Neural progenitor cell (in vitro differentiated cells): Measurements from ENCODE around the gene GZMH. TPM values are rescaled to one million over a fixed set of nuclear protein-coding genes. Genes with fewer than 3 reads are reported as not detected.

Experiments used
- DNase-seq: peaks from one replicate; pipeline ENCODE4 v3.0.0-alpha.2; 2016; ENCODE audit warnings: low spot score
- H2AFZ ChIP-seq: fragments of 200-600 bp; sonication (generic); replicated peaks from 2 replicates; pipeline ENCODE4 v1.6.1; 2016; ENCODE audit warnings: antibody characterized with exemption
- H3F3A ChIP-seq: fragments of 200-600 bp; sonication (generic); 2 replicates; pipeline ENCODE4 v1.6.1; 2016; ENCODE audit warnings: antibody characterized with exemption, low read depth
- H3K27ac ChIP-seq: fragments of 200-600 bp; sonication (generic); 2 replicates; pipeline ENCODE4 v1.5.1; 2016; ENCODE audit warnings: mild to moderate bottlenecking
- H3K27me3 ChIP-seq: fragments of 200-600 bp; sonication (generic); 2 replicates; pipeline ENCODE4 v1.6.1; 2016; ENCODE audit warnings: mild to moderate bottlenecking, moderate library complexity
- H3K36me3 ChIP-seq: fragments of 200-600 bp; sonication (generic); 2 replicates; pipeline ENCODE4 v1.5.1; 2016
- H3K4me1 ChIP-seq: fragments of 200-600 bp; sonication (generic); 2 replicates; pipeline ENCODE4 v1.6.1; 2016; ENCODE audit warnings: mixed run types
- H3K4me2 ChIP-seq: fragments of 200-600 bp; sonication (generic); 2 replicates; pipeline ENCODE4 v1.6.1; 2016
- H3K4me3 ChIP-seq: fragments of 200-600 bp; sonication (generic); 2 replicates; pipeline ENCODE4 v1.5.1; 2016
- H3K79me2 ChIP-seq: fragments of 200-600 bp; sonication (generic); 2 replicates; pipeline ENCODE4 v1.6.1; 2016; ENCODE audit warnings: low read depth
- H3K9ac ChIP-seq: fragments of 200-600 bp; sonication (generic); 2 replicates; pipeline ENCODE4 v1.6.1; 2016
- H3K9me3 ChIP-seq: fragments of 200-600 bp; sonication (generic); 2 replicates; pipeline ENCODE4 v1.5.1; 2016; ENCODE audit warnings: low read depth
- H4K20me1 ChIP-seq: fragments of 200-600 bp; sonication (generic); 2 replicates; pipeline ENCODE4 v1.6.1; 2016; ENCODE audit warnings: low read depth
- H3K27ac Mint-ChIP-seq: 3 replicates; pipeline ENCODE4 v1.8.0; 2021; ENCODE audit warnings: mixed read lengths
- H3K27me3 Mint-ChIP-seq: 2 replicates; pipeline ENCODE4 v1.8.0; 2022; ENCODE audit warnings: low read depth, mild to moderate bottlenecking, inconsistent platforms, moderate library complexity, mixed read lengths; ENCODE audit not compliant: insufficient read depth
- H3K36me3 Mint-ChIP-seq: 3 replicates; pipeline ENCODE4 v1.8.0; 2021; ENCODE audit warnings: mixed read lengths
- H3K4me1 Mint-ChIP-seq: 3 replicates; pipeline ENCODE4 v1.8.0; 2021; ENCODE audit warnings: mixed read lengths
- H3K4me3 Mint-ChIP-seq: 3 replicates; pipeline ENCODE4 v1.8.0; 2021; ENCODE audit warnings: mild to moderate bottlenecking, moderate library complexity, mixed read lengths
- H3K9me3 Mint-ChIP-seq: 3 replicates; pipeline ENCODE4 v1.8.0; 2020; ENCODE audit warnings: mixed read lengths
- EZH2 ChIP-seq: fragments of 200-600 bp; sonication (generic); IDR thresholded peaks from 2 replicates; pipeline ENCODE4 v1.6.1; 2017; ENCODE audit warnings: antibody characterized with exemption, mild to moderate bottlenecking, moderate library complexity
- EZH2phosphoT487 ChIP-seq: fragments of 200-600 bp; sonication (generic); IDR thresholded peaks from 2 replicates; pipeline ENCODE4 v1.6.1; 2017; ENCODE audit warnings: antibody characterized with exemption
- total RNA-seq: library from RNA; depleted of rRNA; stranded (reverse); fragments of >200 nt; gene quantifications from 2 replicates; pipeline ENCODE4 v1.2.3, GENCODE V29; 2015; ENCODE audit warnings: low replicate concordance
- TF ChIP-seq, protein P1 (sequence below): fragments of 200-600 bp; sonication (generic); IDR thresholded peaks from 2 replicates; pipeline ENCODE4 v1.5.1; 2017; ENCODE audit warnings: antibody characterized with exemption, mild to moderate bottlenecking

The GZMH gene
- total RNA-seq, 1 donor from 2014 or later: not detected

DNA sequence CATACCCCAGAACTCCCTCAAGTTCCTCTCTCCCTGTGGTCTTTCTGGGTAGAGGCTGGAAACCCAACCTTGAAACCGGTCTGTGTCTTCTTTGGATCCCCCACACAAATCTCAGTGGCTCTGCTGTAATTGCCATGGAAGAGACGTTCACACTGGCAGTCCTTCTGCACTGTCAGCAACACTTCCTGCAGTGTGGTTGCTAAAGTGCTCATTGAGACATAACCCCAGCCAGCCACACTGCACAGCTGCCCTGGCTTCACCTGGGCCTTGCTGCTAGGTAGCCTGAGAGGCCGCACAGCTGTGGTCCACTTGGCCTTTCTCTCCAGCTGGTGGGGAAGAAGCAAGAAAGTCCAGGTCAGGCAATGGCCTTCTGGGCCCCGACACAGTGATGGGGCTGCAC, 2.4 kb downstream of the GZMH start:
- Histone ChIP-seq H3K9me3 (no peaks in the 10 kb centered on the region), H3K4me2 (no peak overlapping the region), H3K9ac (no peak overlapping the region), H3K79me2 (no peaks in the 10 kb centered on the region), H4K20me1 (no peaks in the 10 kb centered on the region), H2AFZ (no peak overlapping the region), H3K4me1 (no peaks in the 10 kb centered on the region), H3K27ac (no peak overlapping the region), H3K36me3 (no peaks in the 10 kb centered on the region), H3K4me3 (no peak overlapping the region), H3K27me3 (no peaks in the 10 kb centered on the region), H3F3A (no peaks in the 10 kb centered on the region)
- no peaks in the 10 kb centered on the region for H3K27me3 Mint-ChIP-seq
- H3K27ac Mint-ChIP-seq: peak overlapping the region; percentile 22
- H3K4me1 Mint-ChIP-seq: peaks cover 6% of the 10 kb centered on the region
- no peak overlapping the region for H3K4me3 Mint-ChIP-seq
- no peaks in the 10 kb centered on the region for H3K36me3 Mint-ChIP-seq
- DNase-seq: no peak
- no peak for TF ChIP-seq EZH2
- TF ChIP-seq, protein P1, sequence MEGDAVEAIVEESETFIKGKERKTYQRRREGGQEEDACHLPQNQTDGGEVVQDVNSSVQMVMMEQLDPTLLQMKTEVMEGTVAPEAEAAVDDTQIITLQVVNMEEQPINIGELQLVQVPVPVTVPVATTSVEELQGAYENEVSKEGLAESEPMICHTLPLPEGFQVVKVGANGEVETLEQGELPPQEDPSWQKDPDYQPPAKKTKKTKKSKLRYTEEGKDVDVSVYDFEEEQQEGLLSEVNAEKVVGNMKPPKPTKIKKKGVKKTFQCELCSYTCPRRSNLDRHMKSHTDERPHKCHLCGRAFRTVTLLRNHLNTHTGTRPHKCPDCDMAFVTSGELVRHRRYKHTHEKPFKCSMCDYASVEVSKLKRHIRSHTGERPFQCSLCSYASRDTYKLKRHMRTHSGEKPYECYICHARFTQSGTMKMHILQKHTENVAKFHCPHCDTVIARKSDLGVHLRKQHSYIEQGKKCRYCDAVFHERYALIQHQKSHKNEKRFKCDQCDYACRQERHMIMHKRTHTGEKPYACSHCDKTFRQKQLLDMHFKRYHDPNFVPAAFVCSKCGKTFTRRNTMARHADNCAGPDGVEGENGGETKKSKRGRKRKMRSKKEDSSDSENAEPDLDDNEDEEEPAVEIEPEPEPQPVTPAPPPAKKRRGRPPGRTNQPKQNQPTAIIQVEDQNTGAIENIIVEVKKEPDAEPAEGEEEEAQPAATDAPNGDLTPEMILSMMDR: no peak
- no peak for TF ChIP-seq EZH2phosphoT487
- H3K9me3 Mint-ChIP-seq: no peaks in the 10 kb centered on the region

DNA sequence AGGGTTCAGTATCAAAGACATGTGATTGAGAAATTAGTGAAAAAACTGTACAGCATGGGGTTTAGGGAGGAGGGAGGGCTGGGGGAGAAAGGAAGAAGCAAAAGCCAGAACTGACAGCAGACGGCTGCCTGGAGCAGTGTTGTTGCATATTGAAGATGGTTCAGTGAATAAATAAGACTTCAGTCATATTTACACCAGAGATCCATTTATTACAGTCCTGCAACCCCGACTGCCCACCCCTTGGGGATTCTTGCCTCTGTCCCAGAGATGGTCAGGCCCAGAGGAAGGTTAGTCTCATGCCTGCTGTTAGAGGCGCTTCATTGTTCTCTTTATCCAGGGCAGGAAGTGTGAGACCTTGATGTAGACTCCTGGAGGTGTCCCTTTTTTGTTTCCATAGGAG, 3.2 kb downstream of the GZMH start:
- H3K9ac ChIP-seq: no peak overlapping the region
- no peaks in the 10 kb centered on the region for H3K27me3 ChIP-seq
- peaks cover 6% of the 10 kb centered on the region for H3K4me1 Mint-ChIP-seq
- no peak overlapping the region for H3K27ac ChIP-seq
- TF ChIP-seq EZH2: no peak
- TF ChIP-seq, protein P1: no peak
- TF ChIP-seq EZH2phosphoT487: no peak
- no peak overlapping the region for H3K4me3 Mint-ChIP-seq
- no peaks in the 10 kb centered on the region for H3K79me2 ChIP-seq
- H3K4me2 ChIP-seq: no peak overlapping the region
- H3K9me3 ChIP-seq: no peaks in the 10 kb centered on the region
- no peaks in the 10 kb centered on the region for H3F3A ChIP-seq
- DNase-seq: no peak
- H3K36me3 ChIP-seq: no peaks in the 10 kb centered on the region
- H3K4me3 ChIP-seq: no peak overlapping the region
- no peak overlapping the region for H2AFZ ChIP-seq
- H3K27me3 Mint-ChIP-seq: no peaks in the 10 kb centered on the region
- H4K20me1 ChIP-seq: no peaks in the 10 kb centered on the region
- H3K36me3 Mint-ChIP-seq: no peaks in the 10 kb centered on the region
- no peaks in the 10 kb centered on the region for H3K4me1 ChIP-seq
- no peaks in the 10 kb centered on the region for H3K9me3 Mint-ChIP-seq
- no peak overlapping the region for H3K27ac Mint-ChIP-seq

DNA sequence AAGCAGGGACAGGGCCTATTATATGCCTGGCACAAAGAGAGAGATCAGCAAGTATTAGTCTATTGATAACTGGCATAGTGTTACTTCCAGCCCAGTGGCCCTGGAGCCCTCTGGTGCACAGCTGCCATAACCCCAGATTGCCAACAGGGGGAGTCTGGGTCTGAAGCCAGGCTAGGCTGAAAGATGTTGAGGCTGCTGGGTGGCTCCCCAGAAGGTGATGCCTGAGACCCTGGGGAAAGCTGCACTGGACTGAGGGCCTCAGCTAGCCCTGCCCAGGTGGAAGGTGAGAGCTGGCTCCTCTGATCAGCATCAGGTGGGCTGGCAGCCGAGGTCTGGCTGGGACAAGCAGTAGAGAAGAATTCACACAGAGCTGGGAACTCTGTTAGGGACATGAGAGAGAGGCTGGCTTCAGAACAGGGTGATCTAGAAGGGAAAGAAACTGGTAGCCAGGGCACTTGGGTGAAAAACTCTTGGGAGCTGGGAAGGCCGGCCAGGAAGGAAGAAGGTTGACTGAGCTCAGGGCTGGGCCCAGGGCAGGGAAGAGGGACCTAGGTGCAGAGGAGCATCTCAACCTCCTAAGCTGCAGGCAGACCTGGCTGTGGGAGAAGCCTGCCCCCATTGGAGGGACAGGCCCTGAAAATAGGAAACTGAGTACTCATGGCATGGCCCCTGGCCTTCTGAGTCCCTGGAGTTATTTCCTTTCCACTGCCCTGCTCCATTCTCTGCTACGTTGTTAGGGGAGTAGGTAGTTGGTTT, 3.9 kb downstream of the GZMH start:
- H3K9me3 ChIP-seq: no peaks in the 10 kb centered on the region
- Mint-ChIP-seq H3K27me3 (no peaks in the 10 kb centered on the region), H3K4me1 (peaks cover 6% of the 10 kb centered on the region), H3K27ac (peak overlapping the region; percentile 66), H3K9me3 (no peaks in the 10 kb centered on the region), H3K4me3 (no peak overlapping the region), H3K36me3 (no peaks in the 10 kb centered on the region)
- no peak overlapping the region for H3K4me3 ChIP-seq
- no peak overlapping the region for H3K4me2 ChIP-seq
- no peak overlapping the region for H2AFZ ChIP-seq
- DNase-seq: peak; percentile 53
- no peaks in the 10 kb centered on the region for H3F3A ChIP-seq
- H3K79me2 ChIP-seq: no peaks in the 10 kb centered on the region
- H3K27me3 ChIP-seq: no peaks in the 10 kb centered on the region
- H3K9ac ChIP-seq: no peak overlapping the region
- no peaks in the 10 kb centered on the region for H3K4me1 ChIP-seq
- no peaks in the 10 kb centered on the region for H3K36me3 ChIP-seq
- H3K27ac ChIP-seq: no peak overlapping the region
- H4K20me1 ChIP-seq: no peaks in the 10 kb centered on the region
- TF ChIP-seq EZH2phosphoT487: no peak
- TF ChIP-seq, protein P1: peak; percentile 55
